ENCODE measurements around the gene DLG5.

DNA sequence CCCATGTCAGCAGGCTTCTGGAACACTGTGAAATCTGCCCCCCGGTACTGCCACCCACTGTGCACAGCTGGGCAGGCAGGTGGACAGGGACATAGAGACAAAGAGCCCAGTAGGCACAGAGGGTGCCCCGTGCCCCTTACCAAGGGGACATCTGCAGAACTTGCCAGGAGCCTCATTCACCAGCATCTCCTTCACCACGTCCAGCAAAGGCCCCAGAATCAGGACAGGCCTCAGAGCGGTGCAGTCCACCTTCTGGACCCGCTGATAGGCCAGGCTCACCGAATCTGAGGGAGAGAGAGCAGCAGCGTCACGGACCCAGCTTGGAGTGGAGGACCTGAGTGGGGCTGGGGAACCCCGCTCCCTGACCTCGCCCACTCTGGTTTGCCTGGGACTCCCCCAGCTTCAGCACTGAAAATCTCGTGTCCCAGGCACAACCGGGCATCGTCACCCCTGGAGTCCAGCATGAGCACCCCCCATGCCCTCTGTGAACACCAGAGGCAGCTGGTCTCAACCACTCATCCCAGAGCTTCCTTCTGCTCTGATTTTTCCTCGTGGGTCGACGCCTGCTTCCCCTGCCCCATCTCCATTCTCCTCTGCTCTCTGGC, 130.1 kb downstream of the DLG5 start:
- TF ChIP-seq CTCF (IDR thresholded peaks at IDR 0.05) (no peak), POLR2A (IDR thresholded peaks at IDR 0.05) (no peak)
